ENCODE data around the gene PRIMA1. TPM values are rescaled to one million over a fixed set of nuclear protein-coding genes. Genes with fewer than 3 reads are reported as not detected.

The PRIMA1 gene, protein sequence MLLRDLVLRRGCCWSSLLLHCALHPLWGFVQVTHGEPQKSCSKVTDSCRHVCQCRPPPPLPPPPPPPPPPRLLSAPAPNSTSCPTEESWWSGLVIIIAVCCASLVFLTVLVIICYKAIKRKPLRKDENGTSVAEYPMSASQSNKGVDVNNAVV
- under 0.01 TPM in 1 of 2 replicates, not detected in the other for total RNA-seq

GRCh38 chr14:93788293-93788542 is at the start of gene PRIMA1:
Gene PRIMA1, minus strand, starts transcription at chr14:93788485. Its CDS starts 767 bp downstream, at chr14:93787718.

Other genes starting within 250 kb of the PRIMA1 start
- gene FAM181A, start 138.9 kb upstream of the PRIMA1 start, total RNA-seq = not detected in 2 replicates
- under 0.01 and 0.43 TPM in 2 replicates for gene ASB2, start 188.1 kb upstream of the PRIMA1 start, total RNA-seq
- not detected in 2 replicates for gene CCDC197, start 208.8 kb upstream of the PRIMA1 start, total RNA-seq
- 2.7 and 4.2 TPM in 2 replicates for gene OTUB2, start 237.9 kb upstream of the PRIMA1 start, total RNA-seq